GM21360 (cell line): Measurements from ENCODE around the gene POLG.

Source experiments
- ATAC-seq: cut with Tn5 transposase; IDR thresholded peaks from one replicate; pipeline ENCODE4 v1.9.1; 2021; ENCODE audit warnings: mild to moderate bottlenecking, moderate library complexity; ENCODE audit not compliant: unreplicated experiment

Gene POLG

GRCh38 chr15:89370120-89370977 lies 35.7 kb upstream of the POLG start:
- no peak for ATAC-seq

GRCh38 chr15:89369341-89369947 lies 34.8 kb upstream of the POLG start:
- no peak for ATAC-seq

GRCh38 chr15:89368566-89369223 lies 34.1 kb upstream of the POLG start:
- no peak for ATAC-seq

GRCh38 chr15:89367485-89368451 lies 33.1 kb upstream of the POLG start:
- no peak for ATAC-seq

GRCh38 chr15:89366656-89367393 lies 32.2 kb upstream of the POLG start:
- ATAC-seq = no peak

GRCh38 chr15:89365462-89366065 lies 30.9 kb upstream of the POLG start:
- ATAC-seq = no peak

- ATAC-seq = no peak
Observed at GRCh38 chr15:89364741-89365450, 30.3 kb upstream of the POLG start.

GRCh38 chr15:89364341-89364740 lies 29.7 kb upstream of the POLG start:
- ATAC-seq = no peak

- no peak for ATAC-seq
Observed at GRCh38 chr15:89363770-89364169, 29.1 kb upstream of the POLG start.

GRCh38 chr15:89363133-89363532 lies 28.5 kb upstream of the POLG start:
- ATAC-seq = no peak

GRCh38 chr15:89362203-89363101 lies 27.8 kb upstream of the POLG start:
- ATAC-seq = no peak

GRCh38 chr15:89361451-89362202 lies 27.0 kb upstream of the POLG start:
- ATAC-seq = no peak

GRCh38 chr15:89360294-89360971 lies 25.8 kb upstream of the POLG start:
- ATAC-seq = no peak

GRCh38 chr15:89359471-89360293 lies 25.1 kb upstream of the POLG start:
- ATAC-seq = no peak

- peak; percentile 81 for ATAC-seq
Observed at GRCh38 chr15:89358755-89359439, 24.3 kb upstream of the POLG start.
